GM10266 (cell line): ENCODE data around the gene EFCAB8.

Experiments used
- DNase-seq: peaks from one replicate; pipeline ENCODE4 v3.0.0; 2012; ENCODE audit errors: extremely low spot score
- CTCF ChIP-seq: IDR thresholded peaks from 2 replicates; pipeline ENCODE4 v1.5.1; 2012; ENCODE audit warnings: mild to moderate bottlenecking, low read depth; ENCODE audit not compliant: control insufficient read depth, insufficient read depth; ENCODE audit errors: missing control alignments

Gene EFCAB8

GRCh38 chr20:32989507-32990283 is 131.0 kb downstream of the EFCAB8 start:
- no peak for TF ChIP-seq CTCF

GRCh38 chr20:32990426-32990825 is 131.7 kb downstream of the EFCAB8 start:
- TF ChIP-seq CTCF, result no peak
- DNase-seq, result no peak

More at GRCh38 chr20:32989507-32990283, 131.0 kb downstream of the EFCAB8 start:
- no peak for DNase-seq

- no peak for DNase-seq
- no peak for TF ChIP-seq CTCF
These were observed 132.7 kb downstream of the EFCAB8 start for GRCh38 chr20:32991383-32991782.

DNA sequence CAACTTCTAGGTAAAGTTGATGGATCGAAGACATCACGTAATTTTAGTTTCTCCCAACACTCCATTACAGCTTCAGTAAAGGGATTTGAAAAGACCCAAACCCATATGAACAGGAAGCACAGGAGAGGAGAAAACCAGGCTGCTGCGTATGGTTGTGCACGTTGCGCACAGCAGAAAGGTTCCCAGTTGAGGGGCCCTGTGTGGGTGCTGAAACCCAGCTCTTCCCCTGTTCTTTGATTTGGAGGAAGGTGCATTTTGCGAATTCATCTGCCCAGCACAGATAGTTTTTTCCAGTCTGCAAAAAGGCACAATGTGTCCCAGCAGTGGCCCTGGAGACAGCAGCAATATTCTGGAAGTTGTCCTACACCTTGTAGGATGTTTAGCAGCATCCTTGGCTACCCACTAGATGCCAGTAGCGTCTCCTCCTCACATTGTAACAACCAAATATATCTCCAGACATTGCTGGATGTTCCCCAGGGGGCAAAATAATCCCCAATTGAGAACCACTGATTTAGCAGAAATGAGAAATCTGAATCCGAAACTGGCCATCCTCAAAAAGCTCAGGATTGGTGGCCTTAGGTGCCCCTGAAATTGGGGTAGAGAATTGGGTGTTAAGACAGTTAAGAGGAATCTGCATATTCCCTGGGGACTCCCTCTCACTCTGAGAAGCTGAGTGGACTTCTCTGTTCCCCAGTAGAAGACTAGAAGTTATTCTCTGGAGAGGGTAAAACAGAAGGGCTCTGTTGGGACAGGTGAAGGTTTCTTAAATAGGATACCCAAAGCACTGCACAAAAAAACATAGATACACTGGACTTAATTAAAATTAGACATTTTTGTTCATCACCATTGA is 133.3 kb downstream of the EFCAB8 start:
- no peak for DNase-seq
- TF ChIP-seq CTCF, result no peak

DNA sequence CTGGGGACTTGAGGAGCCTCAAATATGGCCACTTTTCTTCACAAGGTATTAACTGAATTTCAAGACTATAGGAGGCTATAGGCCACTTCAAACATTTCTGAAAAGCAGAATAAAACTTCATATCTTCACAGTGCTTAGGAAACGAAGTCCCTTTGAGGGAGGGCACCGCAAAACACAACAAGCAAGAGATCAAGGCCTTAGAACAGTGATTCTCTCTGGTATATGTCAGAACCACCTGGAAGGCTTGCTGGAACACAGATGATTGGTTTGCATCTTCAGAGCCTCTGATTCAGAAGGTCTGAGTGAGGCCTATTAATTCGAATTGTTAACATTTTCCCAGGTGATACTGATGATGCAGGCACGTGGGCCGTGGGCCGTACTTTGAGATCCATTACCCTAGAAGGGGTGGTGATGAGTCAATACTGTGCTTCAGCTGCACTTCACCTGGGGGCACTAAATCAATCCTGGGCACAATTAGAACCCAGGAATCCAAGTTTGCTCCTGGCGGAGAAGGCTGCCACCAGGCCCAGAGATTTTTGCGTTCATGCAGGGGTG is 134.8 kb downstream of the EFCAB8 start:
- DNase-seq, result no peak
- no peak for TF ChIP-seq CTCF

GRCh38 chr20:32995802-32996201 is 137.1 kb downstream of the EFCAB8 start:
- DNase-seq, result no peak
- TF ChIP-seq CTCF, result no peak
